ENCODE results near the gene ACTL6A.

ACTL6A gene

DNA sequence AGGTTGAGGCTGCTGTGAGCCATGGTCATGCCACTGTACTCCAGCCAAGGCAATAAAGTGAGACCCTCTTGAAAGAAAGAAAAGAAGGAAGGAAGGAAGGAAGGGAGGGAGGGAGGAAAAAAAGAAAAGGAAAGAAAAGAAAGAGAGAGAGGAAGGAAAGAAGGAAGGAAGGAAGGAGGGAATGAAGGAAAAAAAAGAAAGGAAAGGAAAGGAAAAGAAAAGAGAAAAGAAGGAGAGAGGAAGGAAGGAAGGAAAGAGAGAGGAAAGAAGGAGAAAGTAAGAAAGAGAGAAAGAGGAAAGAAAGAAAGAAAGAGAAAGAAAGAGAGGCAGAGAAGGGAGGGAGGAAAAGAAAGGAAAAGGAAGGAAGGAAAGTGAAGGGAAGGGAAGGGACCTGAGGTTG is 20.4 kb upstream of the ACTL6A start:
- H3K4me1 ChIP-seq (ENCODE audit: control insufficient read depth, insufficient read depth, low read length): no peaks in the 10 kb centered on the region
- no peak overlapping the region for H3K9ac ChIP-seq (ENCODE audit: low read length in 2 of 2)
- no peak overlapping the region for H3K4me3 ChIP-seq (ENCODE audit: low read length in 2 of 2)
- no peaks in the 10 kb centered on the region for H3K9me3 ChIP-seq (ENCODE audit: control insufficient read depth in 2 of 2, low read length in 2 of 2)
- no peaks in the 10 kb centered on the region for H3K27me3 ChIP-seq (ENCODE audit: control insufficient read depth in 1 of 2, insufficient read depth in 2 of 2, low read length in 2 of 2)
- no peaks in the 10 kb centered on the region for H3K36me3 ChIP-seq (ENCODE audit: control insufficient read depth in 2 of 2, insufficient read depth in 2 of 2, low read length in 2 of 2)
- H3K27ac ChIP-seq (ENCODE audit: low read length): no peak overlapping the region

GRCh38 chr3:179544981-179545645 is 17.6 kb upstream of the ACTL6A start:
- Histone ChIP-seq H3K36me3 (ENCODE audit: control insufficient read depth in 2 of 2, insufficient read depth in 2 of 2, low read length in 2 of 2) (no peaks in the 10 kb centered on the region), H3K4me1 (ENCODE audit: control insufficient read depth, insufficient read depth, low read length) (no peaks in the 10 kb centered on the region), H3K27ac (ENCODE audit: low read length) (no peak overlapping the region), H3K27me3 (ENCODE audit: control insufficient read depth in 1 of 2, insufficient read depth in 2 of 2, low read length in 2 of 2) (no peaks in the 10 kb centered on the region), H3K9ac (ENCODE audit: low read length in 2 of 2) (no peak overlapping the region), H3K4me3 (ENCODE audit: low read length in 2 of 2) (no peak overlapping the region), H3K9me3 (ENCODE audit: control insufficient read depth in 2 of 2, low read length in 2 of 2) (no peaks in the 10 kb centered on the region)

DNA sequence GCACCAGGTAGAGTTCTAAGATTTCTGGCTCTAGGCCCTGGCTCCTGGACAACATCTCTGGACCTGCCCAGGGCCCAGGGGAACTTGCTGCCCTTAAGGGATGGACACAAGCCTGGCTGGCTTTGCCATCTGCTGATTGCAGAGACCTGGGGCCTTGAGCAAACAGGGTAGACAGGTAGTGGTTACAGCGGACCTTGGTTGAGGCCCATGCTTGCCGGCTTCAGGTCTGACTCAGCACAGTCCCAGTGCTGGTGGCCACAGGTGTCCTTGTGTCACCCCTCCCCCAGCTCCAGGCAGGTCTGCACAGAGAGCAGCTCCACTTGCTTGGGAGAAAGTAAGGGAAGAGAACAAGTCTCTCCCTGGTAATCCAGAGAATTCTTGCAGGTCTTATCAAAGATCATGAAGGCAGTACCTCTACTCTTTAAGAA is 15.9 kb upstream of the ACTL6A start:
- Histone ChIP-seq H3K27me3 (ENCODE audit: control insufficient read depth in 1 of 2, insufficient read depth in 2 of 2, low read length in 2 of 2) (no peaks in the 10 kb centered on the region), H3K27ac (ENCODE audit: low read length) (no peak overlapping the region), H3K9me3 (ENCODE audit: control insufficient read depth in 2 of 2, low read length in 2 of 2) (no peaks in the 10 kb centered on the region), H3K4me3 (ENCODE audit: low read length in 2 of 2) (no peak overlapping the region), H3K9ac (ENCODE audit: low read length in 2 of 2) (no peak overlapping the region), H3K4me1 (ENCODE audit: control insufficient read depth, insufficient read depth, low read length) (no peaks in the 10 kb centered on the region), H3K36me3 (ENCODE audit: control insufficient read depth in 2 of 2, insufficient read depth in 2 of 2, low read length in 2 of 2) (no peaks in the 10 kb centered on the region)

DNA sequence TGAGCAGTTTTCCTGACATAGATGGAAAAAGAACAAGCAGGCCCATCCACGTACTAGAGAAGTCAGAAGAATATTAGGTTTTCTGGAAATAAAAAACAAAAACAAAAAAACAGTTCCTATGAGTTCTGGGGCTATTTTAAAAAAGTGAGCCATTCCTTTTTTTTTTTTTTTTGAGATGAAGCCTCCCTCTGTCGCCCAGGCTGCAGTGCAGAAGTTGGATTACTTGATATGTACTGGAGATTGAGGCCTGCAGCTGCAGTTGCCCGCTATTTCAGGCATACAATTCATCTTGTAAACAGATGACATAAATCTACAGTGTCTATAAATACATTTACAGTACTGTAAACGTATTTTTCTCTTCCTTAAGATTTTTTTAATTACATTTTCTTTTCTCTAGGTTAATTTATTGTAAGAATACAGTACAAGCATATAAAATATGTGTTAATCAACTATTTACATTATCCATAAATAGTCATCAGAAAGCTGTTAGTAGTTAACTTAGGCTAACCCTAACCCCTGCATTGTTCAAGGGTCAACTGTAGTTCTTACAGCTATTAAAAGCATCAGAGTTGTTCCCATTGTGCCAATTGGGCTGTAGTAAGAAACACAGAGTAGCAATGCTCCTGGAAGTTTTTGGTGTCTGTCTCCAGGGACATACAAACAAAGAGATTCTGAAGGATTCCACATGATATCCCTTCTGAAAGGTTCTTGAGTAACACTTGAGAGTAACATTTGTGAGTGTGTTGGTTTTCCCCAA is 11.2 kb upstream of the ACTL6A start:
- Histone ChIP-seq H3K27ac (ENCODE audit: low read length) (no peak overlapping the region), H3K9ac (ENCODE audit: low read length in 2 of 2) (peak overlapping the region in 1 of 2 donors; percentile 14), H3K27me3 (ENCODE audit: control insufficient read depth in 1 of 2, insufficient read depth in 2 of 2, low read length in 2 of 2) (no peaks in the 10 kb centered on the region)

DNA sequence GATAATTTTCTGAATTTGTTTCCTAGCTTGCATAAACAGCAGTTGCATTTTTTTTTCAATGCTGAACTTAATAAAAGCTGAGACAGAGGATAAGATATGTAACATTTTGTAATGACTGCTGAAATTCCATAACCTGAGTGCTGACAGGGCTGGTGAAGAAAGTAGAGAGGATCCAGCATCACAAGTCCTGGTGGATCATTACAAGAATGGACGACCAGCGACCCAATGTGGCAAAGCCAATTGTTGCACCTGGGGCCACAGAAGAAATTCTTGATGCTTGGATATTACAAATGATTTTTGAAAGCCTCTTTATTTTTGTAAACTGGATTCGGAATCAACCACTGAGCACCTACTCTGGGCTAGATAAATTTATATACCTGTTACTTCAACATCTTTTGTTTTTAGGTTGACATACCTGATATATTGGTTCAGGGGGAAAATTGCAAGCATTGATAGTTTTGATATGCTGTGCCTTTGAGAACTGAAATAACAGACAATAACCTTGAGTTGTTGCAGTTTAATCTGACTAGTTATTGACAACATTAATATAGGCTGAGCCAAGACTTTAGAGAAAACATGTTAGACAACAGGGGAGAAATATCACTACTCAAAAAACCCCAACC is 3.9 kb upstream of the ACTL6A start:
- no peak overlapping the region for H3K4me3 ChIP-seq (ENCODE audit: low read length in 2 of 2)
- H3K9me3 ChIP-seq (ENCODE audit: control insufficient read depth in 2 of 2, low read length in 2 of 2): no peaks in the 10 kb centered on the region
- no peak overlapping the region for H3K9ac ChIP-seq (ENCODE audit: low read length in 2 of 2)
- H3K27ac ChIP-seq (ENCODE audit: low read length): no peak overlapping the region
- no peaks in the 10 kb centered on the region for H3K27me3 ChIP-seq (ENCODE audit: control insufficient read depth in 1 of 2, insufficient read depth in 2 of 2, low read length in 2 of 2)
- no peaks in the 10 kb centered on the region for H3K36me3 ChIP-seq (ENCODE audit: control insufficient read depth in 2 of 2, insufficient read depth in 2 of 2, low read length in 2 of 2)
- H3K4me1 ChIP-seq (ENCODE audit: control insufficient read depth, insufficient read depth, low read length): peaks cover 4% of the 10 kb centered on the region

More for the DNA sequence above, 11.2 kb upstream of the ACTL6A start:
- Histone ChIP-seq H3K4me3 (ENCODE audit: low read length in 2 of 2) (no peak overlapping the region), H3K9me3 (ENCODE audit: control insufficient read depth in 2 of 2, low read length in 2 of 2) (no peaks in the 10 kb centered on the region), H3K36me3 (ENCODE audit: control insufficient read depth in 2 of 2, insufficient read depth in 2 of 2, low read length in 2 of 2) (no peaks in the 10 kb centered on the region), H3K4me1 (ENCODE audit: control insufficient read depth, insufficient read depth, low read length) (no peaks in the 10 kb centered on the region)

DNA sequence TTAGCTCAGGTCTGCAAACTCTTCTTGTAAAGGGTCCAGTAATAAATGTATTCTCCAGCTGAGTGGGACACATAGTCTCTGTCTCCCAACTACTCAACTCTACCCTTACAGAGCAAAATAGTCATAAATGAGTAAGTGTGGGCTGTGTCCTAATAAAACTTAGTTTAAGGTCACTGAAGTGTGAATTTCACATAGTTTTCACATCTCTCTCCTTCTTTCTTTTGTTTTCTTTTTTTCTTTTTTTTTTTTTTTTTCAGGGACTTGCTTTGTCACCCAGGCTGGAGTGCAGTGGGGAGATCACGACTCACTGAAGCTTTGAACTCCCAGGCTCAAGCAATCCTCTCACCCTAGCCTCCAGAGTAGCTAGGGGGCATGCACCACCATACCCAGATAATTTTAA is 1.9 kb upstream of the ACTL6A start:
- Histone ChIP-seq H3K36me3 (ENCODE audit: control insufficient read depth in 2 of 2, insufficient read depth in 2 of 2, low read length in 2 of 2) (no peaks in the 10 kb centered on the region), H3K4me1 (ENCODE audit: control insufficient read depth, insufficient read depth, low read length) (peaks cover 8% of the 10 kb centered on the region), H3K4me3 (ENCODE audit: low read length in 2 of 2) (no peak overlapping the region), H3K27ac (ENCODE audit: low read length) (no peak overlapping the region), H3K9me3 (ENCODE audit: control insufficient read depth in 2 of 2, low read length in 2 of 2) (no peaks in the 10 kb centered on the region), H3K9ac (ENCODE audit: low read length in 2 of 2) (no peak overlapping the region), H3K27me3 (ENCODE audit: control insufficient read depth in 1 of 2, insufficient read depth in 2 of 2, low read length in 2 of 2) (no peaks in the 10 kb centered on the region)

DNA sequence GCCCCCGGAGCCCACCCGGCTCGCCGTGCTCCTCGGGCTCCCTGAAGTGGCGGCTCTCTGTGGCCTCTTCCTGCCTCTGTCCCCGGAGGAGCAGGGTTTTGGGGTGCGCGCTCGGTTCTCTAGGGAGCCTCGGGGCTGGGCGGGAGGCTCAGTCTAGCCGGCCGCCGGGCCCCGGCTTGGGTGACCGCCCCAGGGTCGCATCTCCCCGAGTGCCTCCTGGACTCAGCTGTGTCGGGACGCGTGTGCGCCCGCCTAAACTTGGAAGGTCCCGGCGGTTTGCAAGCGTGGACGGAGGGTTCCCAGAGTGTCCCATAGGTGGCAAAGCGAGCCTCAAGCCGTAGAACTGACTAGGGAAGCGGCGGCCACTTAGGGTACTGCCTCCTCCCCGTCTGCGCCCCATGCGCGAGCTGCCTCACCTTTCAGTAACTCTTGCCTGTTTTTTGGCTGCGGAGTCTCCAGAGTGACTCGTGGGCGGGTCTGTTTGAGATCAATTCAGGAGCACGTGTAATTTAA is 601 bp downstream of the ACTL6A start:
- Histone ChIP-seq H3K4me3 (ENCODE audit: low read length in 2 of 2) (peak overlapping the region; percentile 92 to 96), H3K9ac (ENCODE audit: low read length in 2 of 2) (peak overlapping the region; percentile 76 to 82), H3K27ac (ENCODE audit: low read length) (peak overlapping the region; percentile 37), H3K4me1 (ENCODE audit: control insufficient read depth, insufficient read depth, low read length) (peaks cover 8% of the 10 kb centered on the region), H3K9me3 (ENCODE audit: control insufficient read depth in 2 of 2, low read length in 2 of 2) (no peaks in the 10 kb centered on the region), H3K36me3 (ENCODE audit: control insufficient read depth in 2 of 2, insufficient read depth in 2 of 2, low read length in 2 of 2) (no peaks in the 10 kb centered on the region), H3K27me3 (ENCODE audit: control insufficient read depth in 1 of 2, insufficient read depth in 2 of 2, low read length in 2 of 2) (no peaks in the 10 kb centered on the region)

GRCh38 chr3:179565496-179565895 is 2.8 kb downstream of the ACTL6A start:
- H3K9me3 ChIP-seq (ENCODE audit: control insufficient read depth in 2 of 2, low read length in 2 of 2): no peaks in the 10 kb centered on the region
- H3K27me3 ChIP-seq (ENCODE audit: control insufficient read depth in 1 of 2, insufficient read depth in 2 of 2, low read length in 2 of 2): no peaks in the 10 kb centered on the region

DNA sequence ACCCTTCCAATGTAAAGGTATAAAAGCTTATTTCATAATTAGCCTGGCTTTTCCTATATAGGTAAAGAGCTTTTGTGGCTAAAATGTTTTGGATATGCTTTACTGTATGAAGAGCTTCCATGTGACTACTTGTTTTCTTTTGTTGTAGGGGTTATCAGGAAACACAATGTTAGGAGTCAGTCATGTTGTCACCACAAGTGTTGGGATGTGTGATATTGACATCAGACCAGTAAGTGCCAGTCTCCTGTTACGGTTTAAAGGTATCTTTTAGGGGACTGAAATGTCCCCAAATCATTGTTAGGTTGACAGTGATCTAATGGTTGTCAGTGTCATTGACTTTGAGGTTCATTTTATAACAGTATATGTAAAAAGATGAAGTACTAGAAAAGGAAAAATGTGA is 18.3 kb downstream of the ACTL6A start:
- H3K36me3 ChIP-seq (ENCODE audit: control insufficient read depth in 2 of 2, insufficient read depth in 2 of 2, low read length in 2 of 2): peaks cover 16 to 19% of the 10 kb centered on the region in 2 donors
- no peak overlapping the region for H3K9ac ChIP-seq (ENCODE audit: low read length in 2 of 2)
- no peaks in the 10 kb centered on the region for H3K4me1 ChIP-seq (ENCODE audit: control insufficient read depth, insufficient read depth, low read length)
- no peak overlapping the region for H3K27ac ChIP-seq (ENCODE audit: low read length)
- H3K9me3 ChIP-seq (ENCODE audit: control insufficient read depth in 2 of 2, low read length in 2 of 2): no peaks in the 10 kb centered on the region
- no peak overlapping the region for H3K4me3 ChIP-seq (ENCODE audit: low read length in 2 of 2)
- no peaks in the 10 kb centered on the region for H3K27me3 ChIP-seq (ENCODE audit: control insufficient read depth in 1 of 2, insufficient read depth in 2 of 2, low read length in 2 of 2)

More at GRCh38 chr3:179565496-179565895, 2.8 kb downstream of the ACTL6A start:
- H3K27ac ChIP-seq (ENCODE audit: low read length): no peak overlapping the region
- H3K4me3 ChIP-seq (ENCODE audit: low read length in 2 of 2): no peak overlapping the region
- peaks cover 2 to 5% of the 10 kb centered on the region in 2 donors for H3K36me3 ChIP-seq (ENCODE audit: control insufficient read depth in 2 of 2, insufficient read depth in 2 of 2, low read length in 2 of 2)
- peaks cover 8% of the 10 kb centered on the region for H3K4me1 ChIP-seq (ENCODE audit: control insufficient read depth, insufficient read depth, low read length)
- no peak overlapping the region for H3K9ac ChIP-seq (ENCODE audit: low read length in 2 of 2)

GRCh38 chr3:179589143-179589542 is 26.4 kb downstream of the ACTL6A start:
- Histone ChIP-seq H3K4me3 (ENCODE audit: low read length in 2 of 2) (no peak overlapping the region), H3K9me3 (ENCODE audit: control insufficient read depth in 2 of 2, low read length in 2 of 2) (no peaks in the 10 kb centered on the region), H3K27me3 (ENCODE audit: control insufficient read depth in 1 of 2, insufficient read depth in 2 of 2, low read length in 2 of 2) (no peaks in the 10 kb centered on the region), H3K36me3 (ENCODE audit: control insufficient read depth in 2 of 2, insufficient read depth in 2 of 2, low read length in 2 of 2) (peaks cover 31 to 37% of the 10 kb centered on the region in 2 donors), H3K27ac (ENCODE audit: low read length) (no peak overlapping the region), H3K4me1 (ENCODE audit: control insufficient read depth, insufficient read depth, low read length) (no peaks in the 10 kb centered on the region), H3K9ac (ENCODE audit: low read length in 2 of 2) (no peak overlapping the region)
